Thyroid gland (tissue), 4 donors: ENCODE measurements around the gene PJA1. TPM values are rescaled to one million over a fixed set of nuclear protein-coding genes. Genes with fewer than 3 reads are reported as not detected.
A peak's percentile ranks its signal among the peaks of the same experiment; 100 is the strongest.

Experiments
- DNase-seq, 2 donors: peaks; one replicate each; pipeline ENCODE4 v3.0.0-alpha.2; 2019
- H3K27ac ChIP-seq, 3 donors: fragments of 200-600 bp; sonication (generic); 1 replicate in 2 of 3; 2 replicates in 1 of 3; pipeline ENCODE4 v1.5.1; 2016 to 2019; ENCODE audit warnings: mild to moderate bottlenecking in 1 of 3, moderate library complexity in 1 of 3
- H3K27me3 ChIP-seq: fragments of 200-600 bp; sonication (generic); one replicate; pipeline ENCODE4 v1.5.1; 2019
- H3K36me3 ChIP-seq, 2 donors: fragments of 200-600 bp; sonication (generic); one replicate each; pipeline ENCODE4 v1.5.1; 2016 to 2019
- H3K4me1 ChIP-seq, 2 donors: fragments of 200-600 bp; sonication (generic); one replicate each; pipeline ENCODE4 v1.5.1; 2017 to 2019
- H3K4me3 ChIP-seq, 3 donors: fragments of 200-600 bp; sonication (generic); replicated peaks in 1 of 3; 1 replicate in 2 of 3; 2 replicates in 1 of 3; pipeline ENCODE4 v1.5.1; 2016; ENCODE audit warnings: mild to moderate bottlenecking in 1 of 3
- H3K9me3 ChIP-seq: fragments of 200-600 bp; sonication (generic); one replicate; pipeline ENCODE4 v1.5.1; 2017
- CTCF ChIP-seq, 6 experiments: fragments of 200-600 bp in 3 of 6; fragments of 450-650 bp in 3 of 6; sonication (generic) in 3 of 6; IDR thresholded peaks; one replicate each; pipeline ENCODE4 v1.5.1; 2016 to 2019; ENCODE audit warnings: antibody characterized with exemption in 6 of 6, mild to moderate bottlenecking in 2 of 6, inconsistent platforms in 1 of 6, moderate library complexity in 1 of 6
- POLR2A ChIP-seq, 2 donors: fragments of 450-650 bp; IDR thresholded peaks; one replicate each; pipeline ENCODE4 v1.6.1; 2017; ENCODE audit warnings: antibody characterized with exemption in 2 of 2, mild to moderate bottlenecking in 2 of 2, moderate library complexity in 1 of 2
- WGBS, 2 donors: methylation state at CpG; one replicate each; pipeline ENCODE4 v1.1.5; 2017; 5-methylcytosine and 5-hydroxymethylcytosine counted together
- intact Hi-C: fragments of 100-400 bp; cut with DNase I; formaldehyde crosslinking; loops from one replicate; pipeline ENCODE4 v1.15.1; 2023
- total RNA-seq, 4 donors: library from RNA; depleted of rRNA; stranded (reverse); fragments of >200 nt; gene quantifications; one replicate each; pipeline ENCODE4 v1.2.3, GENCODE V29; 2016

Gene PJA1
- 10 to 100 TPM; 29.7 to 60.0 (median 50.1) TPM for total RNA-seq

GRCh38 chrX:69165087-69165651 is at the start of gene PJA1:
Gene PJA1, minus strand, starts transcription at chrX:69165453. Its CDS starts 2,380 bp downstream, at chrX:69163073.
- H3K4me3 ChIP-seq, result peak within 1 kb of the TSS in 2 of 3 donors; percentile 23 to 55
- no peak for TF ChIP-seq CTCF (IDR thresholded peaks at IDR 0.05)
- TF ChIP-seq POLR2A (IDR thresholded peaks at IDR 0.05), result peak in 1 of 2 donors; percentile 78
- no peaks in the 10 kb centered on the region for H3K9me3 ChIP-seq
- H3K27me3 ChIP-seq, result no peaks in the 10 kb centered on the region
- 0 to 1% methylated on average over 2 to 14 of the region's 48 CpGs for WGBS, 2 donors
- intact Hi-C loops, result no loop called here
- DNase-seq, result peak; percentile 76 to 77
- no peaks in the 10 kb centered on the region for H3K4me1 ChIP-seq
- no peaks in the 10 kb centered on the region for H3K36me3 ChIP-seq
- peak within 1 kb of the TSS; percentile 69 to 80 (median 74) for H3K27ac ChIP-seq

- Histone ChIP-seq H3K4me3 (no peak overlapping the region), H3K27ac (no peak overlapping the region), H3K36me3 (no peaks in the 10 kb centered on the region), H3K4me1 (peaks cover 0 to 7% of the 10 kb centered on the region in 2 donors), H3K27me3 (no peaks in the 10 kb centered on the region), H3K9me3 (no peaks in the 10 kb centered on the region)
- intact Hi-C loops, result no loop called here
- 89% methylated on average over 5 of the region's 5 CpGs; no CpG with 5 or more reads in 1 of the 2 donors for WGBS, 2 donors
- no peak for TF ChIP-seq POLR2A (IDR thresholded peaks at IDR 0.05)
- no peak for TF ChIP-seq CTCF (IDR thresholded peaks at IDR 0.05)
- no peak for DNase-seq
Observed at GRCh38 chrX:69214463-69214862, 49.2 kb upstream of the PJA1 start.

GRCh38 chrX:69211701-69212100 is 46.4 kb upstream of the PJA1 start:
- intact Hi-C loops, result no loop called here
- H3K4me3 ChIP-seq, result no peak overlapping the region
- no peak overlapping the region for H3K27ac ChIP-seq
- no peaks in the 10 kb centered on the region for H3K27me3 ChIP-seq
- no peaks in the 10 kb centered on the region for H3K36me3 ChIP-seq
- H3K9me3 ChIP-seq, result no peaks in the 10 kb centered on the region
- peaks cover 0 to 6% of the 10 kb centered on the region in 2 donors for H3K4me1 ChIP-seq
- no peak for TF ChIP-seq POLR2A (IDR thresholded peaks at IDR 0.05)
- TF ChIP-seq CTCF (IDR thresholded peaks at IDR 0.05), result no peak
- WGBS, 2 donors, result 89 to 90% methylated on average over 1 of the region's 2 CpGs
- DNase-seq, result no peak

- H3K27me3 ChIP-seq, result no peaks in the 10 kb centered on the region
- no peak for DNase-seq
- TF ChIP-seq CTCF (IDR thresholded peaks at IDR 0.05) (no peak), POLR2A (IDR thresholded peaks at IDR 0.05) (no peak)
- intact Hi-C loops, result no loop called here
- H3K4me3 ChIP-seq, result no peak overlapping the region
- no peaks in the 10 kb centered on the region for H3K36me3 ChIP-seq
- WGBS, 2 donors, result 3 to 44% methylated on average over 2 to 3 of the region's 3 CpGs
- H3K4me1 ChIP-seq, result no peaks in the 10 kb centered on the region
- H3K9me3 ChIP-seq, result no peaks in the 10 kb centered on the region
- H3K27ac ChIP-seq, result no peak overlapping the region
Observed at GRCh38 chrX:69210581-69210980, 45.3 kb upstream of the PJA1 start.

- WGBS, 2 donors, result 78 to 87% methylated on average over 2 of the region's 3 CpGs
- DNase-seq, result no peak
- H3K4me1 ChIP-seq, result no peaks in the 10 kb centered on the region
- no peaks in the 10 kb centered on the region for H3K9me3 ChIP-seq
- intact Hi-C loops, result no loop called here
- no peak overlapping the region for H3K27ac ChIP-seq
- no peak overlapping the region for H3K4me3 ChIP-seq
- H3K36me3 ChIP-seq, result no peaks in the 10 kb centered on the region
- no peaks in the 10 kb centered on the region for H3K27me3 ChIP-seq
- TF ChIP-seq POLR2A (IDR thresholded peaks at IDR 0.05) (no peak), CTCF (IDR thresholded peaks at IDR 0.05) (no peak)
Observed at GRCh38 chrX:69207216-69207615, 42.0 kb upstream of the PJA1 start.
